Mucosa of stomach (tissue), 1 donor: ENCODE results near the gene ZC3H14.

Experiments
- H3K27me3 ChIP-seq: one replicate; pipeline ENCODE4 v1.7.0; 2013; ENCODE audit warnings: mild to moderate bottlenecking, low read length; ENCODE audit not compliant: control insufficient read depth, insufficient read depth
- H3K36me3 ChIP-seq: one replicate; pipeline ENCODE4 v1.7.0; 2013; ENCODE audit warnings: low read length; ENCODE audit not compliant: control insufficient read depth, insufficient read depth
- H3K4me1 ChIP-seq: one replicate; pipeline ENCODE4 v1.7.0; 2013; ENCODE audit warnings: mild to moderate bottlenecking, low read length; ENCODE audit not compliant: control insufficient read depth, insufficient read depth
- H3K4me3 ChIP-seq: one replicate; pipeline ENCODE4 v1.7.0; 2013; ENCODE audit warnings: low read length
- H3K9ac ChIP-seq: one replicate; pipeline ENCODE4 v1.7.0; 2013; ENCODE audit warnings: mild to moderate bottlenecking, low read length, moderate library complexity
- H3K9me3 ChIP-seq: one replicate; pipeline ENCODE4 v1.7.0; 2013; ENCODE audit warnings: mild to moderate bottlenecking, low read length, moderate library complexity; ENCODE audit not compliant: control insufficient read depth
- donor health status: Pancreatic carcinoma.

Gene ZC3H14

DNA sequence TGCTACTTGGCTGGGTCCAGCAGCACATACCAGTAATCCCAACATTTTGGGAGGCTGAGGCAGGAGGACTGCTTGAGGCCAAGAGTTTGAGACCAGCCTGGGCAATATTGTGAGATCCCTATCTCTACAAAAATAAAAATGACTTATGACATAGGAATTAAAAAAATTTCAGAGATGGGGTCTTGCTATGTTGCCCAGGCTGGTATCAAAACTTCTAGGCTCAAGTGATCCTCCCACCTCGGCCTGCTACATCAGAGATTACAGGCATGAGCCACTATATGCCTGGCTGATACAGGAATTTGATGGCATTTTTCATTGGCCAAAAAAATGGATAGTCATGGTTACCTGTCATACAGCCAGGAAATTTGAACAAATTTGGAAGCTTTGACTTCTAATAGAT lies 54.6 kb downstream of the ZC3H14 start:
- Histone ChIP-seq H3K9me3 (no peaks in the 10 kb centered on the region), H3K9ac (no peak overlapping the region), H3K4me3 (no peak overlapping the region), H3K27me3 (no peaks in the 10 kb centered on the region), H3K4me1 (peaks cover 14% of the 10 kb centered on the region), H3K36me3 (no peaks in the 10 kb centered on the region)

- peaks cover 7% of the 10 kb centered on the region for H3K4me1 ChIP-seq
- no peaks in the 10 kb centered on the region for H3K36me3 ChIP-seq
- H3K27me3 ChIP-seq, result no peaks in the 10 kb centered on the region
- no peak overlapping the region for H3K9ac ChIP-seq
- no peaks in the 10 kb centered on the region for H3K9me3 ChIP-seq
- no peak overlapping the region for H3K4me3 ChIP-seq
Observed at GRCh38 chr14:88618476-88618875, 55.6 kb downstream of the ZC3H14 start.

DNA sequence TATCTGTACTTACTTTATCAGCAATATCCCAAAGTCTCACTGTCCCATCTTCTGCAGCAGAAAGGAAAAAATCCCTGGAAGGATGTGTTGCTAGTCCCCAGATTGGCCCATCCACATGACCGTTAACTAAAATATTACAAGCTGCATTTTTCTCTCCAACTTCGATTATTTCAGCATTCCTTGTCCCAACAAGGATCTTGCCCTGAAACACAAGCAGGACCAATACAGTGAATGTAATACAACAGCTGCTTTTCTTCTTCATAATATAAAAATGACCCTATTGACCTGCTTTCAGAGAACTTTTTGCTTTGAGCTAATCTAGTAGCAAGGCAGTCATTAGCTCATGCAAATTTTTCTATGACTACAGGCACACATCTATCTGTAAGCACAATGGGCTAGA lies 58.3 kb downstream of the ZC3H14 start:
- Histone ChIP-seq H3K4me1 (no peaks in the 10 kb centered on the region), H3K4me3 (no peak overlapping the region), H3K9ac (no peak overlapping the region), H3K36me3 (no peaks in the 10 kb centered on the region), H3K9me3 (no peaks in the 10 kb centered on the region), H3K27me3 (no peaks in the 10 kb centered on the region)

DNA sequence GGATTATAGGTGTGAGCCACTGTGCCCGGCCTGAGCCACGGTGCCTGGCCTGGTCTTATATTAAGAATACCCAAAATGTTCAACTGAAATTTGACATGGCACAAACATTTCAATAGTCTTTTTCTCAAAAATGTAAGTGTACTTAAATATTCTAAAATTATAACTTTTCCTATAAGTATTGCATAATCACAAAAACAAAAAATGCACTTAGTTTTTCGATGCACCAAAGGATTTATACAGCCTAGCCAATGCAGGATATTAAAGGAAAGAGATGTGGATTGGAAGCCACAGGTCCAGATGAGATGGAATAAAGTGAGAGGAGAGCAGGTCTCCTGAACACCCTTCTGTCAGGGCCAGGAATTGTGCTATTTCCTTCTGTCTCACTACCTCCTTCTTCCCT lies 62.8 kb downstream of the ZC3H14 start:
- Histone ChIP-seq H3K9ac (no peak overlapping the region), H3K27me3 (no peaks in the 10 kb centered on the region), H3K4me3 (no peak overlapping the region), H3K36me3 (no peaks in the 10 kb centered on the region), H3K9me3 (no peaks in the 10 kb centered on the region), H3K4me1 (no peaks in the 10 kb centered on the region)

DNA sequence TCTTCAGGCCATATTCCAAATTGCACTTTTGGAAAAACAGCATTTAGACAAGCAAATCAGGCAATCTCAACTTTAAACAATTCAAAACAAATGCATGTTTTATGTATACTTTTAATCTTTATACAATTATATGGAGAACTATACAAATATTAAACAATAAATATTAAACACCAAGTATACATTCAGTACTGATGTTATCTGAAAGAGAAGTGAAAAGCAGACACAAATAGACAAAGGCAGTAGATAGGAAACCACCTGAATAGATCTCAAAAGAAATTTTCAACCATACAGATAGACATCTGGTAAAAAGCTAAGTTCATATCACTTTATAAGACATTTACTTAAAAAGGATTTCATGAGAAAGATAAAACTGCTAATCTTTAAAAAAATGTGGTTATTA lies 65.2 kb downstream of the ZC3H14 start:
- H3K4me3 ChIP-seq, result no peak overlapping the region
- H3K9me3 ChIP-seq, result no peaks in the 10 kb centered on the region
- no peaks in the 10 kb centered on the region for H3K27me3 ChIP-seq
- H3K36me3 ChIP-seq, result no peaks in the 10 kb centered on the region
- no peak overlapping the region for H3K9ac ChIP-seq
- H3K4me1 ChIP-seq, result no peaks in the 10 kb centered on the region

GRCh38 chr14:88628462-88628861 lies 65.6 kb downstream of the ZC3H14 start:
- Histone ChIP-seq H3K36me3 (no peaks in the 10 kb centered on the region), H3K27me3 (no peaks in the 10 kb centered on the region), H3K4me1 (no peaks in the 10 kb centered on the region)

GRCh38 chr14:88630565-88630964 lies 67.7 kb downstream of the ZC3H14 start:
- Histone ChIP-seq H3K27me3 (no peaks in the 10 kb centered on the region), H3K9ac (no peak overlapping the region), H3K4me3 (no peak overlapping the region), H3K9me3 (no peaks in the 10 kb centered on the region), H3K4me1 (no peaks in the 10 kb centered on the region), H3K36me3 (no peaks in the 10 kb centered on the region)

More at GRCh38 chr14:88628462-88628861, 65.6 kb downstream of the ZC3H14 start:
- Histone ChIP-seq H3K9ac (no peak overlapping the region), H3K9me3 (no peaks in the 10 kb centered on the region), H3K4me3 (no peak overlapping the region)

DNA sequence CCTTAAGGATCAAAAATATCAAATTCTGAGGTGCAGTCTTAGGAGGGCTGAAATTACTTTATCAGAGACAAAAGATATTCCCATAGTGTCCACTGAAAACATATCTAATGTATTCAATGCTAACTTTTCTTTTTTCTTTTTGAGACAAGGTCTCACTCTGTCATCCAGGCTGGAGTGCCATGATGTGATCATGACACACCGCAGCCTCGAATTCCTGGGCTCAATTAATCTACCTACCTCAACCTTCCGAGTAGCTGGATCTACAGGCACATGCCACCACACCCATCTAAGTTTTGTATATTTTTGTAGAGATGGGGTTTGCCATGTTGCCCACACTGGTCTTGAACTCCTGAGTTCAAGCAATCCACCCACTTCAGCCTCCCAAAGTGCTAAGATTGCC lies 68.3 kb downstream of the ZC3H14 start:
- H3K4me3 ChIP-seq, result no peak overlapping the region
- H3K9me3 ChIP-seq, result no peaks in the 10 kb centered on the region
- H3K36me3 ChIP-seq, result no peaks in the 10 kb centered on the region
- H3K9ac ChIP-seq, result no peak overlapping the region
- no peaks in the 10 kb centered on the region for H3K27me3 ChIP-seq
- H3K4me1 ChIP-seq, result no peaks in the 10 kb centered on the region

DNA sequence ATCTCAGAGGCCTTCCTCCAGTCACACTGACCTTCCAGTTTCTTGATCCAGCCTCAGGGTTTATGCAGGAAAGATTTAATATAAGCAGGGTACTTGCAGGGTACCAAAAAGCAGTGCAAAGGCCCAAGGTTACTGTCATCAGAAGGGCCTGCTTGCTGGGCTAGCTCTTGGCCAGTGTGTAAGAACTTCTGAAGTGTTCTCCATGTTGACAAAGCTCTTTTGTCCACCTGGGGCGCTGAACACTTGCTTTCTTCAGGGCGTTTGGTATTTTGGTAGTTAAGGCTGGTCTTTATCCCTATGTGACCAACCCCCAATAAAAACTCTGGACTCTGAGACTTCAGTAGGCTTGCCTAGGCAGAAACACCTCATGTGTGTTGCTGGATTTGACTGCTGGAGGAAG lies 69.7 kb downstream of the ZC3H14 start:
- H3K4me3 ChIP-seq, result no peak overlapping the region
- no peaks in the 10 kb centered on the region for H3K4me1 ChIP-seq
- H3K36me3 ChIP-seq, result no peaks in the 10 kb centered on the region
- no peaks in the 10 kb centered on the region for H3K9me3 ChIP-seq
- H3K27me3 ChIP-seq, result no peaks in the 10 kb centered on the region
- no peak overlapping the region for H3K9ac ChIP-seq

DNA sequence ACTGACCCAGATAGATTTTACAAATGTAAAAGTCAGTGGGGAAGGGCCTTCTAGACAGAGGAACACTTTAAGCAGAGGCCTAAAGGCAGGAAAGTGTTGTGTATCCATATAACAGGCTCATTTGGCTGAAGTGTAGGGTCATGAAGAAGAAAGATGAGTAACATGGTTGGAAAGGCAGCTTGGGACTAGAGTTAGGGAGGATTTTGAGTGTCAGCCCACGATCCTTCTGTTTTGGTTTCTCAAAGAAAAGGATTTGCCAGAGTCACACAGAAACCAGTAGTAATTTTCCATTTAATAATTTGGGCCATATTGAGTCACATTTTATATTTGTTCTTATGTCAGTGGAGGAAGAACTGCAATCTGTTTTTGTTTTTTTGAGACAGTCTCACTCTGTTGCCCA lies 76.4 kb downstream of the ZC3H14 start:
- H3K36me3 ChIP-seq, result no peaks in the 10 kb centered on the region
- no peak overlapping the region for H3K9ac ChIP-seq
- H3K27me3 ChIP-seq, result no peaks in the 10 kb centered on the region
- no peaks in the 10 kb centered on the region for H3K9me3 ChIP-seq
- H3K4me1 ChIP-seq, result no peaks in the 10 kb centered on the region
- no peak overlapping the region for H3K4me3 ChIP-seq

GRCh38 chr14:88660056-88660455 lies 97.2 kb downstream of the ZC3H14 start:
- Histone ChIP-seq H3K9me3 (no peaks in the 10 kb centered on the region), H3K4me1 (no peaks in the 10 kb centered on the region), H3K27me3 (no peaks in the 10 kb centered on the region), H3K4me3 (no peak overlapping the region), H3K9ac (no peak overlapping the region), H3K36me3 (no peaks in the 10 kb centered on the region)

DNA sequence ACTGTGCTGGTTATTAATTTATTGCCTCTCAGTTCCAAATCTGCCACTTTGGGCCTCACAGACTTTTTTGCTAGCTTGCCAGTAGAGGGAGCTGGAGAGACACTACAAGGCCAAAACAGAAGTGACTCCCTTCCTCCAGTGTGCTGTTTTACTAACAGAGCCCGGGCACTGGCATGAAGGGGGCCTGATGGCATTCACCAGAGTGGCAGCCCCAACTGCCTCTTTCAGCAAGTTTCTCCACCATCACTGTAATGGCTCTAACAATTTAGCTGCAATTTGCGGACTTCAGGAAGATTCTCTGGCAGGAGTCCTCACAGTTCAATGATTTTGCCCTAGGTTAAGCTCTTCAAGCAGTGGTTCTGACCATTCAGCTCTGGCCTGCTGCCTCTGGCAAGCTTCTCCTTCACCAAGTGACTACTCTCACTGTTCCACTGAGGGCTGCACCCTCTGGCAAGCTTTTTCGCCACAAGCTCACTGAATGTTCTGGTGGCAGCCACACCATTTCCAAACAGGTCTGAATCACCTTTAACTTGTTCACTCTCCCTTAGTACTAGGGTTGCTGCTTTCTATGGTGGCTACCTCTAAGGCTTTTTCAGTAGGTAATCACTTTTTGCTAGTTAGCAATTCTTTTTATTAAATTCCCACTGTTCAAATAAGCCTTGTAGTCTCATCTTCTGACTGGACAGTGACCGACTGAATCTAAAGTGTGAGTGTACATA lies 104.9 kb downstream of the ZC3H14 start:
- Histone ChIP-seq H3K27me3 (no peaks in the 10 kb centered on the region), H3K36me3 (no peaks in the 10 kb centered on the region), H3K9ac (no peak overlapping the region), H3K4me1 (peaks cover 5% of the 10 kb centered on the region), H3K4me3 (no peak overlapping the region), H3K9me3 (no peaks in the 10 kb centered on the region)
